PC-3 (cell line): ENCODE data around the gene KAT6B.

Source experiments
- EZH2 ChIP-seq: fragments of 300-600 bp; sonication (generic); IDR thresholded peaks from one replicate; pipeline ENCODE4 v1.6.1; 2017; ENCODE audit warnings: antibody characterized with exemption, mild to moderate bottlenecking, low read length; ENCODE audit not compliant: unreplicated experiment
- EZH2phosphoT487 ChIP-seq: fragments of 300-600 bp; sonication (generic); IDR thresholded peaks from 2 replicates; pipeline ENCODE4 v1.6.1; 2018; ENCODE audit warnings: mild to moderate bottlenecking, antibody characterized with exemption, low read length, borderline replicate concordance
- TF ChIP-seq, protein P1 (sequence below): fragments of 300-600 bp; sonication (generic); conservative IDR thresholded peaks from 2 replicates; pipeline ENCODE4 v1.5.1; 2017; ENCODE audit warnings: antibody characterized with exemption, low read depth, mild to moderate bottlenecking, low read length

DNA sequence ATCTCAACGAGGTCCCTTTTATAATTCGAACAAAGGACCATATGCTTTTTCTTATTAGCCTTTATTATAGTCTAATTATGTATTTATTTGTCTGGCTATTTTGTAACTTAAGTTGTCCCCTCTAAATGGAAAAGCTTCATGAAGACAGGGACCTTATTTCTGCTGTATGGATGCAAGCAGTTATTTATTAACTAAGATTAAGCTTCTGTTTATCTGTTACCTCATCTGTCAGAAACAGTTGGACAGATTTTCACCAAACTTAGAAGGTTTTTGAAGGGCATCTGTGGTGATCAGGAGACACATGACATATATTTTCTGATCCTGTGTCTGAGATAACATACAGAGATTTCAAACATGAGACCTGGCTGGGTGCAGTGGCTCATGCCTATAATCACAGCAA is 43.2 kb downstream of the KAT6B start:
- TF ChIP-seq EZH2 (no peak), EZH2phosphoT487 (no peak)
- TF ChIP-seq, protein P1, sequence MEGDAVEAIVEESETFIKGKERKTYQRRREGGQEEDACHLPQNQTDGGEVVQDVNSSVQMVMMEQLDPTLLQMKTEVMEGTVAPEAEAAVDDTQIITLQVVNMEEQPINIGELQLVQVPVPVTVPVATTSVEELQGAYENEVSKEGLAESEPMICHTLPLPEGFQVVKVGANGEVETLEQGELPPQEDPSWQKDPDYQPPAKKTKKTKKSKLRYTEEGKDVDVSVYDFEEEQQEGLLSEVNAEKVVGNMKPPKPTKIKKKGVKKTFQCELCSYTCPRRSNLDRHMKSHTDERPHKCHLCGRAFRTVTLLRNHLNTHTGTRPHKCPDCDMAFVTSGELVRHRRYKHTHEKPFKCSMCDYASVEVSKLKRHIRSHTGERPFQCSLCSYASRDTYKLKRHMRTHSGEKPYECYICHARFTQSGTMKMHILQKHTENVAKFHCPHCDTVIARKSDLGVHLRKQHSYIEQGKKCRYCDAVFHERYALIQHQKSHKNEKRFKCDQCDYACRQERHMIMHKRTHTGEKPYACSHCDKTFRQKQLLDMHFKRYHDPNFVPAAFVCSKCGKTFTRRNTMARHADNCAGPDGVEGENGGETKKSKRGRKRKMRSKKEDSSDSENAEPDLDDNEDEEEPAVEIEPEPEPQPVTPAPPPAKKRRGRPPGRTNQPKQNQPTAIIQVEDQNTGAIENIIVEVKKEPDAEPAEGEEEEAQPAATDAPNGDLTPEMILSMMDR, result no peak
